Body of pancreas (tissue), 4 donors: ENCODE measurements around the gene P3H2. TPM values are rescaled to one million over a fixed set of nuclear protein-coding genes. Genes with fewer than 3 reads are reported as not detected.

ENCODE experiments used
- ATAC-seq: fragments of 150-250 bp; one replicate; pipeline ENCODE4 v1.9.1; 2016
- DNase-seq, 4 donors: peaks; one replicate each; pipeline ENCODE4 v3.0.0-alpha.2; 2019
- H3K27ac ChIP-seq, 4 donors: fragments of 200-600 bp; sonication (generic); 1 replicate in 3 of 4; 2 replicates in 1 of 4; pipeline versions ENCODE4 v1.5.1 to v1.6.1; 2016 to 2019; ENCODE audit warnings: mild to moderate bottlenecking in 1 of 4, mixed read lengths in 1 of 4, moderate library complexity in 1 of 4
- H3K27me3 ChIP-seq, 2 donors: fragments of 200-600 bp; sonication (generic); one replicate each; pipeline ENCODE4 v1.6.0; 2016; ENCODE audit warnings: mild to moderate bottlenecking in 1 of 2
- H3K36me3 ChIP-seq, 2 donors: fragments of 200-600 bp; sonication (generic); replicated peaks in 1 of 2; 2 replicates each; pipeline ENCODE4 v1.5.1; 2016; ENCODE audit warnings: low read depth in 2 of 2; ENCODE audit not compliant: insufficient read depth in 1 of 2
- H3K4me1 ChIP-seq: fragments of 200-600 bp; sonication (generic); one replicate; pipeline ENCODE4 v1.6.0; 2016
- H3K4me3 ChIP-seq, 2 donors: fragments of 200-600 bp; sonication (generic); 1 replicate in 1 of 2; 2 replicates in 1 of 2; pipeline ENCODE4 v1.5.1; 2016 to 2019
- H3K9me3 ChIP-seq, 3 donors: fragments of 200-600 bp; sonication (generic); 1 replicate in 2 of 3; 2 replicates in 1 of 3; pipeline ENCODE4 v1.5.1; 2016
- POLR2A ChIP-seq, 3 donors: fragments of 450-650 bp; IDR thresholded peaks; one replicate each; pipeline ENCODE4 v1.6.1; 2016; ENCODE audit warnings: antibody characterized with exemption in 3 of 3, mild to moderate bottlenecking in 2 of 3
- WGBS, 2 donors: methylation state at CpG; one replicate each; pipeline ENCODE4 v1.1.5; 2017; 5-methylcytosine and 5-hydroxymethylcytosine counted together
- intact Hi-C: fragments of 100-400 bp; cut with DNase I; formaldehyde crosslinking; loops from one replicate; pipeline ENCODE4 v1.15.1; 2023
- total RNA-seq, 2 donors: library from RNA; depleted of rRNA; stranded (reverse); fragments of >200 nt; gene quantifications; one replicate each; pipeline ENCODE4 v1.1.0, GENCODE V29; 2016
- TF ChIP-seq, protein P1 (sequence below), 7 experiments: fragments of 450-650 bp in 4 of 7; fragments of 200-600 bp in 3 of 7; sonication (generic) in 3 of 7; IDR thresholded peaks; one replicate each; pipeline ENCODE4 v1.5.1; 2016 to 2019; ENCODE audit warnings: antibody characterized with exemption in 7 of 7

Gene P3H2
- total RNA-seq, 2 donors from 2014 or later, result 3.0 to 35.5 TPM

DNA sequence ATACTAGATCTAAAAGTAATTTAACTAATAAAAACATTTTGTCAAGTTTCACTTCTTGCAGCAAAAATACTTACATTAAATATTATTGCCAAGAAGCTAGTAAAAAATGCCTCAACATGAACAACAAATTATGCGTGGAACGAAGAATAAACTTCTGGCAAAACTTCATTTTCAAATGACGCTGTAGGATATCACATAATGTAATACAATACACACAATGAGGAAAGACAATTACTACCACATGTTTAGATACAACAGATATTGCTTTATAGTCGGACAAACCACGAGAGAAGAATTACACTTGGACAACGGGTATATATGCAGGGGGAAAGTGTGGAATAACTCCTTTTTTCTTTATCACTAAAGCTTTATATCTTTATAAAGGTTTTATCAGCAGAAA is 21.6 kb downstream of the P3H2 start:
- Histone ChIP-seq H3K36me3 (no peaks in the 10 kb centered on the region), H3K9me3 (no peaks in the 10 kb centered on the region), H3K4me1 (peaks cover 7% of the 10 kb centered on the region), H3K27me3 (no peaks in the 10 kb centered on the region), H3K4me3 (no peak overlapping the region), H3K27ac (no peak overlapping the region)
- TF ChIP-seq, protein P1, sequence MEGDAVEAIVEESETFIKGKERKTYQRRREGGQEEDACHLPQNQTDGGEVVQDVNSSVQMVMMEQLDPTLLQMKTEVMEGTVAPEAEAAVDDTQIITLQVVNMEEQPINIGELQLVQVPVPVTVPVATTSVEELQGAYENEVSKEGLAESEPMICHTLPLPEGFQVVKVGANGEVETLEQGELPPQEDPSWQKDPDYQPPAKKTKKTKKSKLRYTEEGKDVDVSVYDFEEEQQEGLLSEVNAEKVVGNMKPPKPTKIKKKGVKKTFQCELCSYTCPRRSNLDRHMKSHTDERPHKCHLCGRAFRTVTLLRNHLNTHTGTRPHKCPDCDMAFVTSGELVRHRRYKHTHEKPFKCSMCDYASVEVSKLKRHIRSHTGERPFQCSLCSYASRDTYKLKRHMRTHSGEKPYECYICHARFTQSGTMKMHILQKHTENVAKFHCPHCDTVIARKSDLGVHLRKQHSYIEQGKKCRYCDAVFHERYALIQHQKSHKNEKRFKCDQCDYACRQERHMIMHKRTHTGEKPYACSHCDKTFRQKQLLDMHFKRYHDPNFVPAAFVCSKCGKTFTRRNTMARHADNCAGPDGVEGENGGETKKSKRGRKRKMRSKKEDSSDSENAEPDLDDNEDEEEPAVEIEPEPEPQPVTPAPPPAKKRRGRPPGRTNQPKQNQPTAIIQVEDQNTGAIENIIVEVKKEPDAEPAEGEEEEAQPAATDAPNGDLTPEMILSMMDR (IDR thresholded peaks at IDR 0.05), result no peak
- no peak for TF ChIP-seq POLR2A (IDR thresholded peaks at IDR 0.05)
- intact Hi-C loops, result no loop called here
- DNase-seq (no peak), ATAC-seq (no peak)
- 80 to 84% methylated on average over 6 of the region's 6 CpGs for WGBS, 2 donors

DNA sequence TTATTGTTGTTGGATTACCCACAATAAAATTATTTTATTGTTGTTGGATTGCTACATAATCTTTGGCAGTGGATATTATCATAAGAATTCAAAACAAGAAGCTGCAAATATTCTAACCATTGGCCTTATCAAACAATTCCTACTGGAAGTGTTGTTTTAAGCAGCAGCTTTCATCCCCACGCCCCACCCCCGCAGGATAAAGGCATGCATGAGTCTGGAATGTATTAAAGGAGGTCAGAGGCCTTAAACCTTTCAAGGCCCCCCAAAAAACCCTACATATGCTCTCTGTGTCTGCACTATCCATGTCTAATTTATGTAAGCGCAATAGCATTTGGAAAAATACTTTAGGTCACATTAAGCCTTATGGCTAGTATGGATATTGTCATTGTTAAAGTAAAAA is 23.1 kb downstream of the P3H2 start:
- DNase-seq (no peak), ATAC-seq (no peak)
- 73 to 75% methylated on average over 3 of the region's 3 CpGs for WGBS, 2 donors
- Histone ChIP-seq H3K27ac (no peak overlapping the region), H3K4me1 (peaks cover 9% of the 10 kb centered on the region), H3K36me3 (no peaks in the 10 kb centered on the region), H3K4me3 (no peak overlapping the region), H3K27me3 (no peaks in the 10 kb centered on the region), H3K9me3 (no peaks in the 10 kb centered on the region)
- intact Hi-C loops, result no loop called here
- no peak for TF ChIP-seq POLR2A (IDR thresholded peaks at IDR 0.05)
- TF ChIP-seq, protein P1 (IDR thresholded peaks at IDR 0.05), result no peak

DNA sequence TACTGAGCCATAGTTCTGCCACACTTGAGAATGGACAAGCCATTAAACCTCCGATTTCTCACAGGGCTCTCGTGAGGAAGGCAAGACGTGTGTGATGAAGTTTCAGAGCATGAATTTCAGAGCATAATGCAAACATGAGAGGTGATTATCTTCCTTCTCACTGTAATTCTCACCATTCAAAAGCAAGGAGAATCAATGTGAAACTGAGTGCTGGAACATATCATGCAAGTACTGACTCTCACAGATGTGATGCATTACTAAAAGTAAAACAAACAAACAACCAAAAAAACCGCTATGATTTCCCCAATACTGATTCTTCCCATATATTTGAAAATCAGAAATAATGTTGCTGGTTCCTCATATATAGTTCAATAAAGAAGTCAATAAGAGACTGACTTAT is 23.7 kb downstream of the P3H2 start:
- TF ChIP-seq POLR2A (IDR thresholded peaks at IDR 0.05), result no peak
- TF ChIP-seq, protein P1 (IDR thresholded peaks at IDR 0.05), result no peak
- Histone ChIP-seq H3K4me3 (no peak overlapping the region), H3K27ac (no peak overlapping the region), H3K36me3 (no peaks in the 10 kb centered on the region), H3K27me3 (no peaks in the 10 kb centered on the region), H3K9me3 (no peaks in the 10 kb centered on the region), H3K4me1 (peaks cover 9% of the 10 kb centered on the region)
- DNase-seq (no peak), ATAC-seq (no peak)
- intact Hi-C loops, result no loop called here
- 87 to 92% methylated on average over 4 of the region's 4 CpGs for WGBS, 2 donors

DNA sequence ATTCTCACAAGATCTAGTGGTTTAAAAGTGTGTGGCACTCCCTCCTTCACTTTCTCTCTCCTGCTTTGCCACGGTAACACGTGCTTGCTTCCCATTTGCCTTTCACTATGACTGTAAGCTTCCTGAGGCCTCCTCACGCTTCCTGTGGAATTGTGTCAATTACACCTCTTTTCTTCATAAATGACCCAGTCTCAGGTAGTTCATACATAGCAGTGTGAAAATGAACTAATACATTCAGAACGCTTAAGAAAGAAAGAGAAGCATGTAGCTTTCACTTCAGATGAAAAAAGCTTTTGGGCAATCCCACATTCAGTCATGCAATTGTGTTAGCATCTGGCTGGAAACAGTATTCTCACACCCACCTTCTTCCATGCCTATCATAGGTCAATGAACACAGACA is 24.4 kb downstream of the P3H2 start:
- H3K27ac ChIP-seq, result no peak overlapping the region
- no peaks in the 10 kb centered on the region for H3K27me3 ChIP-seq
- peaks cover 9% of the 10 kb centered on the region for H3K4me1 ChIP-seq
- intact Hi-C loops, result no loop called here
- TF ChIP-seq, protein P1 (IDR thresholded peaks at IDR 0.05), result no peak
- TF ChIP-seq POLR2A (IDR thresholded peaks at IDR 0.05), result no peak
- ATAC-seq (no peak), DNase-seq (no peak)
- H3K9me3 ChIP-seq, result no peaks in the 10 kb centered on the region
- 83 to 89% methylated on average over 4 of the region's 4 CpGs for WGBS, 2 donors
- H3K36me3 ChIP-seq, result no peaks in the 10 kb centered on the region
- no peak overlapping the region for H3K4me3 ChIP-seq

DNA sequence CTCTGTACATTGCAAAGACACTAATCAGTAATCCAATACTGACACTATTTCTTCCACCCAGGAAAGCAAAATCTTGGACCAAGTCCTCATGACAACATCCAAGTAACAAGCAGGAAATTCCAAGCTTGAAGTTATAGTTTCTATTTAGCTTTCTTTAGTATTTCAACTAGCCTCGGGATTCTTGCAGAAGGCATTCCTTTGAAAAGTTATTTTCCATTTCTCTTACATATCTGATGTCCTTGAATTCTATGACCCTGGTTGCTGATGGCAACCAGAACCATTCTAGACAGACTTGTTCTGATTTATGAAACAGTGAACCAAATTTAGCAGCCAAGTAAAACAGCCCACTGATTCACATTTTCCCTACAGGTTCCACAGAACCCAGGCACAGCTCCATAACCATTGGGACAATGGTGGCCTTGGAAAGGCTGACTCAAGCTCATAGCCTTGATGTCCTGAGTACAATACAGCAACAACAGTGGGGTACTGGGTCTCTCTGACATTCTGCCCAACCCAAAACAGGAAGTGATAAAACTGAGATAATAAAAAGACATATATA is 26.5 kb downstream of the P3H2 start:
- DNase-seq (peak in 1 of 4 donors; percentile 5), ATAC-seq (peak; percentile 18)
- Histone ChIP-seq H3K27me3 (no peaks in the 10 kb centered on the region), H3K27ac (peak overlapping the region in 1 of 4 donors; percentile 26), H3K9me3 (no peaks in the 10 kb centered on the region), H3K36me3 (no peaks in the 10 kb centered on the region), H3K4me1 (peaks cover 9% of the 10 kb centered on the region), H3K4me3 (no peak overlapping the region)
- intact Hi-C loops, result no loop called here
- 3 to 10% methylated on average over 1 of the region's 1 CpG for WGBS, 2 donors
- TF ChIP-seq, protein P1 (IDR thresholded peaks at IDR 0.05), result no peak
- no peak for TF ChIP-seq POLR2A (IDR thresholded peaks at IDR 0.05)
